Amniotic epithelial cell (primary cell): ENCODE measurements around the gene BCR.

Experiments used
- DNase-seq: peaks from one replicate; pipeline ENCODE4 v3.0.0-alpha.2; 2010; ENCODE audit warnings: low read depth

BCR gene

DNA sequence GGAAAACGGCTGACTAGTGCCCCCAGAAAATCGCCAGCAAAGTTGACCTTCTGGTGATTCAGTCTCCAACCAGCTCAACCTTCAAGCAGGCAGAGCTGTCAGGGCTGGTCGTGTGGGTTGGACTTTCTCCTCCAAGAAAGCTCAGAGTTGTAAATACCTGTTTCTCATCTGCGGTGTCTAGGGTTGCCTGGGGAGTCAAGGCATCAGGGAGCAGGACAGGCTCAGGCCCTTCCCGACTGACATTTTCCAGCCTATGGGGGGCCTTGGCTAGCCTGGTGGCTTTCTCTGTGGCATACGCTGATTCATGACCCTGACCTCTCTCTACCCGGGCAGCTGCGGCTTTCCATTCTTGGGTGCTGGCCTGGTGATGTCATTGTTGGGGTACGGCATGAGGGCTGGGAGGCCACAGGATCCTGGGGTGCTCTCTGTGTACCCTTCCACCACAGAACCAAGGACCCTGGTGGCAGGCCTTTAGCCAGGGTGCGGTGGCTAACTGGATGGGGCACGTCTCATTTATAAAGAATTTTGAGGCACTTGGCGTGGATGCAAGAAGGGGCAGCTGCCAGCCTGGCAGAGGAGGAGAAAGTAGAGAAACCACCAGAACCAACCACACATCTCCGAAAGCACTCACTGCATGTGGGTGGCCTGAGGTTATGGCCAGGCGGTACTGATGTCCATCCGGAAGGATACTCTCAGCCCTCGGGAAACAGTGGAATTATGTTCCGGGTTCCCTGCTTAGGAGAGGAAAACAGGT lies 64.9 kb downstream of the BCR start:
- peak; percentile 81 for DNase-seq

- no peak for DNase-seq
Observed at GRCh38 chr22:23245799-23246136, 65.5 kb downstream of the BCR start.

GRCh38 chr22:23246982-23247766 lies 66.9 kb downstream of the BCR start:
- no peak for DNase-seq

GRCh38 chr22:23248583-23248982 lies 68.3 kb downstream of the BCR start:
- DNase-seq: peak; percentile 15

GRCh38 chr22:23250056-23250784 lies 69.9 kb downstream of the BCR start:
- DNase-seq: peak; percentile 17

DNA sequence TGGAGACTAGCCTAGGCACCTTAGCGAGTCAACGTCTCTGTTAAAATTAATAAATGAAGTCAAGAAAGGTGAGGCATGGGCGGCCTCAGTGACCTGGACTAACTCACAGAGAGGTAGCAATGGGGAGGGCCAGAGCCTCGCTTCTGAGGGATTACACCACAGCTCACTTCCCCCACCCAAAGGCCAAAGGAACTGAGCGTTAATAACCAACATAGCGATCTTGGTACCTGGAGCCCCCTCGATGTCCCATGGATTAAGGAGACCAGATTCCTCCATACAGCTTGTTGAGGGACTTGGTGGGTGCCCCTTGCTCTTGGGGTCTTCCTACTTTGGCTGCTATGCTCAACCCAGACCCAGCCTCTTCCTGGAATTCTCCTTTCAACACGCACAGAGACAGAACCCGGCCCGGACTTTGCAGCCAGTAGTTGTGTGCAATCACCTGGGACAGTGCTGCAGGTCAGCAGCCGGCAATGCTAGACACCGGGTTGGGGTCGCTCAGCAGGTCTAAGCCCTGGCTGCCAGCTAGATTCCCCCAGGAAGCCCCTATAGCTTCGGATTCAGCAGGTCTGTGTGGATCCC lies 70.6 kb downstream of the BCR start:
- DNase-seq: no peak

DNA sequence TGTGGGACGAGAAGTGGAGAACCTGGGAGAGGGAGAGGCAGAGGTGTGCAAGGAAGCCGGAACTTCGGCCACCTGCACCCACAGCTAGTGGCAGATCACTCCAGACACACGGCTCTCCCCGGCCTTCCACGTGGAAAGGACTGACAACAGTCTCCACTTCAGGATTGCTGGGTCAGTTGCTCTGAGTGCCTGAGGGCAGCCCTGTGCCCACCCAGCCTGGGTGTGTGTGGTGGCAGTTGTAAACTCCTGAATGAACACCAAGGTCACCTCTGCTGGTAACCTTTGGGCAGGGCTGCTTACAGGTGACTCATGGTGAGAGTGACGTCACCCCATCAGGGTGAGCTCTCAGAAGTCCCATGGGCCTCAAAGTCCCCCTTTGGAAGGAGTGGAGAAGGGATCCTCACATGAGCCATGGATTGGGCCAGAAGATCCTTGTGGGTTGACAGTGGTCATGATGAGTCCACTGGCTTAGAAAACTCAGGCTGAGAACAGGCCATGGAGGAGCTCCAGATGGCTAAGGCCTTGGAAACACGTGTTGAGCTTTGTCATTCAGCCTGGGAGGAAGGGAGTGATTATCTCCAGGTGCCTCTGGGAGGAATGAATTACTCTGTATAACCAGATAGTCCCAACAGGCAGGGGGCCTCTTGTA lies 71.3 kb downstream of the BCR start:
- DNase-seq: peak; percentile 60

DNA sequence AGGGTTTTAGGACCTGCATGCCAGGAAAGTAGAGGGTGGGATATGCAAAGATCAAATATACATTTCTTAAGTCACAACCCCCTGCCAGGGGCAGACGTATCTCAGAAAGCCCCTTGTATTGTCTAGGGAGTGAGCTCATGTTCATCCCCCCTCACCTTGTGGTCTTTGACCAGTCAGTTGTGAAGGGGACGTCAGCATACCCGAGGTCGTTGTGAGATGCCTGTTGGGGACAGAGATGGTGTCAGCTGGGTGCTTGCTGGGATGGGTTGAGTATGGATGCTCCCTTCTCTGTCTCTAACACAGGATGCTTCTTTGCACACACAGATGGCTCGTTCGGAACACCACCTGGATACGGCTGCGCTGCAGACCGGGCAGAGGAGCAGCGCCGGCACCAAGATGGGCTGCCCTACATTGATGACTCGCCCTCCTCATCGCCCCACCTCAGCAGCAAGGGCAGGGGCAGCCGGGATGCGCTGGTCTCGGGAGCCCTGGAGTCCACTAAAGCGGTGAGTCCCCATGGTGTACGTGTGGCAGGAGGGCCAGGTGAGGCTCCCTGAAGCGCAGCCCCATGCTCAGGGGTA lies 73.3 kb downstream of the BCR start:
- DNase-seq: no peak

DNA sequence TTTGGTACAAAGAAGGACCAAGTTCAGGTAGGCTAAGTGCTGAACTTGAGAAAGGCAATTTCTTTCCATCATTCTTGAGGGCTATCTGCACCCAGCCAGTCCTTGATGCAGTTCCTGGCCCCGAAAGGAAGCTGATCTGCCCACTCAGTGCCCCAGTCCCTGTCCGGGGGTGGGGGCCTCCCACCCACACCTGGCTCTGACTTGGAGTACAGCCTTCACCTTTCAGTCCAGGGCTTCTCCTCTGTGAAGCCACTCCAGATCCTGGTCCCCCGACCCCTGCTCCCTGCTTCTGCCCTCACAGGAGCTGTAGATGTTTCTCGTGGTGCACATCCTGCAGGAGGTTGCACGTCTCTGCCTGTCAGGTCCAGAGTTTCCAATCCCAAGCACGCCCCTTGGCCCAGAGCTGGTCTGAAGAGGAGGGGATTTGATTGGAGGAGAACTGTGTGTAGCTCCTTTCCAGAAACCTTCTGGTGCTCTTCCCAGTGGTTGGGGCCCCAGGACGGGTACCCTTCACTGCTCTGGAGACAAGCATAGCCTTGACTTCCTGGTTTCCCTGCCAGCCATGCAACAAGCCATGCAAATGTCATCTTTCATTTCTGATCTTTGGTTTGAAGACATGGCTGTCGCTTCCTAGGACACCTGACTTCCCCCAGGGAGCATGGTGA lies 75.3 kb downstream of the BCR start:
- no peak for DNase-seq

DNA sequence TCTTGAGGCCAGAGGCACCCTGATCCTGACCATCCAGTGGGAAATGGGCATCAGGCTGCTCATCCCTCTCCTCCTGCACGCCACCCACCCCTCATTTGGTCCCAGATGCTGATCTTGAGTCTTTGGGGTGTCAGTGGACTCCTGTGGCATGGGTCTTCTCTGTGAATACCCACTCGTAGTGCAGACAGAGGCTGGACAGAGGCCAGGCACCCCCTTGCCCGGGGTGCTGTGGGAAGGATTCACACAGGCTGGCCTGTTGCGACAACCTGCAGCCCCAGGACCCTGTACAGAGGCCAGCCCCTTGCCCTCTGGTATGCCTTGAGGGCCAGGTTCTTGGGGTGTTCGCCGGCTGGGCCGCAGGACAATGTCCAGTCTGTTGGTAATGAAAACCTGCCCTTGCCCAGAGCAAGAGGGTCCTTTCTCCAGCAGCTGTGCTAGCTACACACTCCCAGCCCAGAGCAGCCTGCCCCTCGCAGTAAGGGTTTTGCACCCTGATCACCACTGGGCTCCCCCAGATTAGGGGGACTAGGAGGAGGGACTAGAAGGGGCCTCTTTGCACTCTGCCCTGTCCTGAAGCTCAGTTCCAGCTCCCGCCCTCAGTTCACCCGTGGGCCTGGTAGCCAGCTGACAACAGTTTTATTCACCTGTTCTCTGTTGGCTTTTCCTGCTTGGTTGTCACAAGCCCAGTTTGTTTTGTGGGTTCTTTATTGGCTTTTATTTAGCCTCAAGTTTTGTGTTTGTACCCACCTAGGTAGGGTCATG lies 76.0 kb downstream of the BCR start:
- DNase-seq: no peak

DNA sequence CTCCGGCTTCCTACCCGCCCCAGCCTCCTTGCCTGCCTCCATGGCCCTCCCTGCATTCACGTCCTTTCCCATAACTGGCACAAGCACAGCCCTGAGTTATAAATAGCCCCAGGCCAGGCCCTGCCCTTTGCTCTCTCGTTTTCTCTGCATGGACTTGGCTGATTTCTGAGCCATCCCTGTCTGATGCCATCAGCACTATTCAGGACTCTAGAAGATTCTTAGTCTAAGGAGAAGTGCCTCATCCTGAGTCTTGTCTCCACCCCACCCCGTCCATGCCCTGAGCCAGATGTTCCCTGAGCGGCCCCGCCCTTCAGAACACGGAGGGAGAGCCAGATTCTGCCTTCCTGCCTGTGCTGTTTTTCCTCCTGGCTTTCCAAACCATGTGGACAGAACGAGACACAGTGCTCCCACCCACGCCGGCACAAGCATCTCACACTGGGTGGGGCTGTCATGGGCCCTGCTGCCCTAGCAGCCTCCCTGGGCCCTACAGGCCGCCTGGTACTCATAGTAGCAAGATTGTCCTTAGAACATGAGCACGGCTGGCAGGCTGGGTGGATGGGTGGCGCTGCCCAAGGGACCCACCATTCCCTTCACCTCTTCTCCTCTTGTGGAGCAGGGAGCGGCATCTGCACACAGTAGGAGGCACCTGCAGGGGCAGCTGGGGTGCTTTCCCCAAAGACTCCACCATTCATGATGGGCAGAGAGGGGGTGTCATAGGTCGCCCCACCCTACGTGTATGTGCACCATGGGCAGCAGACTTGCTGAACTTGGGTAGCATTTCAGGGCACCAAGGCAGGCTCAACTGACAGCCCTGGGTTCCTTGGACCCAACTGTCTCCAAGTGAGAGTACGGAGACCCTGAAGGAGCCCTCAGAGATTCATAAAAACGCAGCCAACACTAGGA lies 76.9 kb downstream of the BCR start:
- no peak for DNase-seq

GRCh38 chr22:23257889-23258825 lies 77.8 kb downstream of the BCR start:
- DNase-seq: no peak

- DNase-seq: no peak
Observed at GRCh38 chr22:23258826-23259170, 78.5 kb downstream of the BCR start.

GRCh38 chr22:23259916-23260644 lies 79.8 kb downstream of the BCR start:
- no peak for DNase-seq

- no peak for DNase-seq
Observed at GRCh38 chr22:23260645-23261581, 80.6 kb downstream of the BCR start.

DNA sequence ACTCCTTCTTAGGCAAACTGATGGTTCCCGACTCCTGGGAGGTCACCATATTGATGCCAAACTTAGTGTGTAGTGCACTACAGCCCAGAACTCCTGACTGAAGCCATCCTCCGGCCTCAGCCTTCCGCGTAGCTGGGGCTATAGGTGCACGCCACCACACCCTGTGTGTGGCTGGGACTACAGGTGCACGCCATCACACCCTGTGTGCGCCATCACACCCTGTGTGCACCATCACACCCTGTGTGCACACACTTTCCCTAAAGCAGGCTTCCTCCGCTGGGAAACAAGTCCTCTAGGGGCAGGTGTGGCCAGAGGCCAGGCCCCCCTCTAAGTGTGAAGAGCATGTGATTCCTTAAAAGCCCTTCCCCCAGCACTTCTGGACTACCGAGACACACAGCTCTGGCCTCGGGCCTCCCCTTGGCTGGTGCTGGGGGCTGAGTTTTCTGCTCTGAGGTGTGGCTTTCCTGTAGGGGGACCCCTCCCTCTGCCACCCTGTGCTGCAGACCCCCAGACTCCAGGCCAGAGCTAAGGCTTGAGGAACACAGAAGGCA lies 81.7 kb downstream of the BCR start:
- DNase-seq: no peak
